RPMI8226 (cell line): ENCODE measurements around the gene SPDYE1.

Experiments
- DNase-seq: peaks from one replicate; pipeline ENCODE4 v3.0.0-alpha.2; 2015

Gene SPDYE1

DNA sequence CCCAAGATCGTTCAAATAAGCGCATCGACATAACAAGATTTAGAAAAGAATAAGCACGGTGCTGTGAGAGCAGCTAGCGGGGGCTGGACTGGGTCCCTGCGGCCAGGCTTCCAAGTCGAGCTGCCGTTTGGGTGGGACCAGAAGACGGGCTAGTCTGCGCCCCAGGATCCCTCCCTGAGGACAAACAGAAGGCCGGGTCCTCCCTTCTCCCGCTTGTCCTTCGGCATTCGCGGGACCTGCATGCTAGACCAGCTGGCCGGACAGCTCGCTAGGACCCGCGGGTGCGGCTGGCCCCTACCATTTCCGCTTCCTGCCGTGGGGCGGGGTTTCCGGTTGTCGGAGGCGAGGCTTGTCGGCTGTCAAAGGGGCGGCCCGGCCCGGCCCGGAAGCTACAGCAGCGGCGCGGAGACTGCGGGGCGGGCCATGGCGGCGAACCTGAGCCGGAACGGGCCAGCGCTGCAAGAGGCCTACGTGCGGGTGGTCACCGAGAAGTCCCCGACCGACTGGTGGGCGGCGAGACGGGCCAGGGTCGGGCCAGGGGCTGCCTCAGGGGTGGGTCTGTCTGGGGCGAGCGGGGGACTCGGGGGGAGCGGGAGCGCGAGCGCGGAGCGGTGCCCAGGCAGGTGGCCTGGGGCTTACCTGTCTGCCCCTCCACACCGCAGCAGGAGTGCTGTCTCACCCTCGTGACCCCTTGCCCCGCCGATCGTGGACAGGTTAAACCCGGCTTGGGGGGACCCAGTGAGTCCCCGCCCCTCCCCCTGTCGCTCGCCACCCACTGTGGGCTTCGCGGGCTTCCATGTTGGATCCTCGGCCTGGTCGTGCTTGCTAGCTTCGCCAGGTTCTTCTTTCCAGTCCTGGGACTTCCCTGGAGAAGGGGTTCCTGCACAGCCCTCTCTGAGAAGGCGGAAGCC lies 46.9 kb downstream of the SPDYE1 start, which contains the start of gene DBNL:
DBNL (plus strand) TSS at position 388 of the 911 bp plus-strand sequence; CDS start at position 424, 36 bp downstream.
- peak; percentile 95 for DNase-seq

DNA sequence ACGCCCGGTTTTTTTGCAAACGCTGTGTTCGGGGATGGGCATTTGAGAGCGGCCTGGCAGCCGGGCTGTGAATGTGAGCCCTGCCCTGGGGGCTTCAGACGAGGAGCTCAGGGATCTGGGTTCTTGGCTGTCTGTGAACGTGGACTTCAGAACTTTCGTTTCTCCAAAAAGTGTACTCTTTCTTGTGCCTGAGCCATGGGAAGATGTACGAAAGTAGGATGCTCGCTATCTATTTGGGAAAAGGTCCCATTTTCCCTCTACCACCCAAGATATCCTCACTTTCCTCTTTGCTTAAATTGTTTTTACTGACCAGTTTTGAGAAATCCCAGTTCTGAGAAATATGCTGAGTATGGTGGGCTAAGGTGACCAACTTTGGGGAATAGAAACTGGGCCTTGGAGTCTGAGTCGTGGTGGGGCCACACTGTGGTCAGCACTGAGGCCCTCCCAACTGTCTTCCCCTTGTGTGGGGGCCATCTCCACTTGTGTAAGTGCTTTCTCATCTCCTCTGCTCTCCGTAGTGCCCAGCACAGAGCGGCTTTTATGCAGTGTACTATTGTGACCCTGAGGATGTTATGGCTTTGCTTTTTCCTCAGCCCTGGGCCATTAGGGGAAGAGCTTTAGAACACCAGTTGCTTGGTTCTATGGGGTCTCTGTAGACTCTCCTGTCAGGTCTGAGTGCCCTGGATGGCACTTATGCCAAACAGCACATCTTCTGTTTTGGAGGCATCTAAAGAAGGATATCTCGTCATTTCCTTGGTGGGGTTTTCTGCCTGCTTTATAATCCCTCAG lies 47.7 kb downstream of the SPDYE1 start:
- peak; percentile 76 for DNase-seq

DNA sequence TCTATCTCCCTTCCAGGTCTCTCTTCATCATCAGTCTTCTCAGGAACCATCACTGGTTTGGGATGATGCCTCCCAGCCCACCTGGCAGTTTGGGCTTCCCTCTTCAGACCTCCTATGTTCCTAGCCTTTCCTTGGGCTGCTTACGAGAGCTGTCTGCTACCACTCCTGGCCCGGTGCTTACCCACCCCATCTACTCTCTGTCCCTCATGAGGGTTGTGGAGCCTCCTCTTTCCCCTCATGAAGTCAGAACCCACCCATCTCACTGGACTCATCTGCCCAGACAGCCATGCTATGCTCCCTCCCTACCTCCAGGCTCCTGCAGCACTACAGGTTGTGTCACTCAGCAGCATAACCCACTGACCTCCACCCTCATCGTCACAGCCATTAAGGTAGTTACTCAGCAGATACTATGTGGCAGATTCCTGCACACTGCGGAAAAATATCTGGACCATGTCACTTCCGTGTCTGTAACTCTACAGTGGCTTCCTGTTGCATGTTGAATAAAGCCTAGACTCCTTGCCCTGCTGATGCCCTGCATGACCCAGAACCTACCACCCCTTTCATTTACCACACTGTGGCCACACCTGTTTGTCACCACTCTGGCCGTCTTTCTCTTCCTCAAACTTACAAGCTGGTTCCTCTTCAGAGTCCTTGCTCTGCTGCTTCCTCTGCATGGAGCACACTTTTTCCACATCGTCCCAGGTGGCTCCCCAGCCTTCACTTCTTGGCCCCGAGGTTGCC lies 48.8 kb downstream of the SPDYE1 start:
- peak; percentile 91 for DNase-seq

DNA sequence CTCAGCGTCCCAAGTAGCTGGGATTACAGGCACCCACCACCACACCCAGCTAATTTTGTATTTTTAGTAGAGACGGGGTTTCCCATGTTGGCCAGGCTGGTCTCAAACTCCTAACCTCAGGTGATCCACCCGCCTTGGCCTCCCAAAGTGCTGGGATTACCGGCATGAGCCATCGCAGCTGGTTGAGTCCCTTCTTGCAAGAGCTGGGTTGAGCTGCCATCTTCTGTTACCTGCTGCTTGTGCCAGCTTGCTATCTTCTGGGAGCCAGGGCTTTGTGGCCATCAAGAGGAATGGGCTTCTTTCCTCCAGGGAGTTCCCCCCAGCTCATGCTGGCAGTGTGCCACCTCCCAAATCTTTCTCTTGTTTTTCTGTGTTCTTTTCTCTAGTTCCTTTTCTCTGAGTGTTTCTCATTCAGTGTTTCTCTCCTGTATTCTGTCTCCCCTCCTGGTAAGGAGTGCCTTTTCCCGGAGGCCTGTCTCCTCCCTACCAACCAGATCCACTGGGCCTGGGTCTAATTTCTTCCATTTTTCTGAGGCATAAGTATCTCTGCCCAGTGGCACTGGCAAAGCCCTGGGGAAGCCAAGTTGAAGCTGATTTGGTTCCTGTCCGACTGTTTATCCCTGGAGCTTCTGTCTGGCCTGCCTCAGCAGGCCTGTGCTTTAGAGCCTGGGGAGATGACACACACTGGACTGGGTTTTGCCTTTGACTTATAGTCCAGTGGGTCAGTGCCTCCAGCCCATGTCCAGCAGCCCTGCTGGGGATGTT lies 50.5 kb downstream of the SPDYE1 start:
- DNase-seq: no peak

DNA sequence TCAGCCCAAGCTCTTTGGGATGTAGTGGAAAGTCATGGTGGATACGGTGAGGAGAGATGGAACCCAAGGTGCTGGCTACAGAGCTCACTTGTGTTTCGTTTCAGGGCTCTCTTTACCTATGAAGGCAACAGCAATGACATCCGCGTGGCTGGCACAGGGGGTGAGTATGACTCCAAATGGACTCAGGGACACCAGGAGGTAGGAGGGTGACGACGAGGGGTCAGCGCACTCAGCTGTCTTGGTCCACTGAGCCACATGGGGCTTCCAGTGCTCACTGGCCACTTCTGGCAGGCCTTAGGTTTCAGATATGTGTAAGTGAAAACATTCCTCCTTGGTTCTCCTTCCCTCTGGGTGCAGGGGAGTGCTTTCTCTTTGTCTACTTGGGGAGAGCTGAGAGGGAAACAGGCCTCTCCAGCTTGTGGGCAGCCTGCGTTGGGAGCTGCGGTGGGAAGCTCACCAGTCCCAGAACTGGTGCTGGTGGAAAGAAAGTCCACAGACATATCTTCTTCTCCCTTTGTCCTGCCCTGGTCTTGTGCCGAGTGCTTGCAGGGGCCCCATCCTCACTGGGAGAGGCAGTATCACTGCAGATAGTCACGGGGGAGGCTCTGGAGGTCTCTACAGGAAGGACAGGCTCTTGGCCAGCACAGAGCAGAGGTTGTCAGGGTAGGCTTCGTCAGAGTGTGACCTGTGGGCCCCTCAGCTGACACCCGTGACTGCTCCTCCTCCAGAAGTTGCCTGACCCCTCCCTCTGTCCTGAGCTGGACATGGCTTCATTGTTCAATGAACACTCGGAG lies 52.6 kb downstream of the SPDYE1 start:
- DNase-seq: no peak

DNA sequence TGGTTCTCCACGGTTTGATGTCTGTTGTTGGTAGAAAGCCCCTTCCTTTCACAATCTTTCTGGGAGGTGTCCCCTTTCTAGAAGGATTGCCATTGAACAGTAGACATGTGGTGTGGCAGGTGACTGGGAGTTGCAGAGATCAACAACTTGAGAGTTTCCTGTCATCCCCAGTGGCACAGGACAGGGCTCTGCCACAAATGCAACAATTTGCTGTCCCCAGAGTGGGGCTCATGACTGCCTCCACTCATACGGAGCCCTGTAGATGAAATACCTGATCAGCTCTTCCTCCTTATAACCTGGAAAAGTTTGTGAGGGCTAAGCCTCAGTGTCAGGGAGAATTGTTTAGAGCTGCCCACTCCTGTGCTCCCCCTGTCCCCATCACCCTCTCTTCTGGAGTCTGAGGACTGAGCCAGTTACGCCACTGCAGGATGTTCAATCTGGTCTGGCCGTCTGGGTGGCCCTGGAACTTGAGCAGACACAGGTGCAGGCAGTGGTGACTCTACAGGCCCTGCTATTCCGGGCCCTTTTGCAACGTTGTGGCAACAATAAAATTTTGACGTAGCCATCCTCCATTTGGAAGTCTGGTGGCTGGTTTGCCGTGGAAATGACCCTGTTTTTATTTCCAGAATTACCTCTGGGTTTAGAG lies 53.3 kb downstream of the SPDYE1 start:
- DNase-seq: no peak

DNA sequence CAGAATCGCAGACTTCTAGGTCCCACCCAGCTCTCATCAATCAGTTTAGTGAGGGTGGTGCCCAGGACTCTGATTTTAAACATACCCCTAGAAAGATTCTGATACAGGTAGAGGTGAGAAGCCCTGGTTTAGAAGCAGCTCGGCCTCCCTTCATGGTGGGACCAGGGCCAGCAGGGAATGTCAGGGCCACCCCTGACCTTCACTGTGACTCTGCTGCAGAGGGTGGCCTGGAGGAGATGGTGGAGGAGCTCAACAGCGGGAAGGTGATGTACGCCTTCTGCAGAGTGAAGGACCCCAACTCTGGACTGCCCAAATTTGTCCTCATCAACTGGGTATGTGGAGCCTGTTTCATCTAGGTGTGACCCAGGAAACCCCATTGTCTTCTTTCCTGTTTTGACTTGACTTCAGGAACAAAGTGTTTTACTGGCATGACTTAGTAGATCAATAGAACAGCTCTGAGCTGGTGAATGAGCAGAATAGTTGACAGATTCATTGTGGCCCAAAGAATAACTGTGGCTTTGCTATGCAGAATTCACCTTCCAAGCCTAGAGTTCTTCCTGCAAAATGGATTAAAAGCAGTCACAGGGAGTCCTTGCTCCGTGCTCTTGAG lies 54.0 kb downstream of the SPDYE1 start:
- peak; percentile 1 for DNase-seq

DNA sequence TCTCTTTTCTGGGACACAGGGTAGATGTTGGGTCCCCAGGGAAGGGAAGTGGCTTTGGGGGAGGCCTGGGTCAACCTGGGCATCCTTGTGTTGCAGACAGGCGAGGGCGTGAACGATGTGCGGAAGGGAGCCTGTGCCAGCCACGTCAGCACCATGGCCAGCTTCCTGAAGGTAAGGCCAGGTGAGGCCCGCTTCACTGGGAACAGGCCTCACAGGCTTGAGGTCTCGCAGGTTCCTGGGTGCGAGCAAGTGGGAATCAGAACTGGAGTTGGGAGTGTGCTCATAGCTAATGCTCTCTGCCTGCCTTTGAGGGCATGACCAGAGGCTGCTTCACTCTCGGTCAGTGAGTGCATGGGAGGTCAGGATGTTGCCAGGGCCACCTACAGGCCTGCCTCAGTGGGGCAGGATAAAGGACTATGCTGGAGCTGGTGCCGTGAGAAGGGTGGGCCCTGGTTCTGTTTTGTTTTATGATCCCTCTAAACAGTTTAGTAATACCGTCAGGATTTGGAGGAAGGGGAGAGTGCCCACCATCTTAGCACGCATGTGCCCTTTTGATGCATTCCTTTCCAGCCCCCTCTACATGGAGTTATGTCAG lies 55.2 kb downstream of the SPDYE1 start:
- DNase-seq: no peak

DNA sequence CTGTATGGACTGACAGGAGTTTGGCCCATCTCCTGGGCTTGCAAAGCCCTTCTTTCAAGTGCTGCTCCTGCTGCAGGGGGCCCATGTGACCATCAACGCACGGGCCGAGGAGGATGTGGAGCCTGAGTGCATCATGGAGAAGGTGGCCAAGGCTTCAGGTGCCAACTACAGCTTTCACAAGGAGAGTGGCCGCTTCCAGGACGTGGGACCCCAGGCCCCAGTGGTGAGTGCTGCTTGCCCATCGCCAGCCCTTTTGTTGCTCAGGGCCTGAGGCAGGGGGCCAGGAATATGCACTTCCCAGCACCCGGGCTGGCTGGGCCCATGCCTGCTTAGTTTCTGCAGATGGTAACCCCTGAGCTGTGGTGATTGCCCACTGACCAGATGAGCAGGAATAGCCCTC lies 59.0 kb downstream of the SPDYE1 start:
- no peak for DNase-seq

DNA sequence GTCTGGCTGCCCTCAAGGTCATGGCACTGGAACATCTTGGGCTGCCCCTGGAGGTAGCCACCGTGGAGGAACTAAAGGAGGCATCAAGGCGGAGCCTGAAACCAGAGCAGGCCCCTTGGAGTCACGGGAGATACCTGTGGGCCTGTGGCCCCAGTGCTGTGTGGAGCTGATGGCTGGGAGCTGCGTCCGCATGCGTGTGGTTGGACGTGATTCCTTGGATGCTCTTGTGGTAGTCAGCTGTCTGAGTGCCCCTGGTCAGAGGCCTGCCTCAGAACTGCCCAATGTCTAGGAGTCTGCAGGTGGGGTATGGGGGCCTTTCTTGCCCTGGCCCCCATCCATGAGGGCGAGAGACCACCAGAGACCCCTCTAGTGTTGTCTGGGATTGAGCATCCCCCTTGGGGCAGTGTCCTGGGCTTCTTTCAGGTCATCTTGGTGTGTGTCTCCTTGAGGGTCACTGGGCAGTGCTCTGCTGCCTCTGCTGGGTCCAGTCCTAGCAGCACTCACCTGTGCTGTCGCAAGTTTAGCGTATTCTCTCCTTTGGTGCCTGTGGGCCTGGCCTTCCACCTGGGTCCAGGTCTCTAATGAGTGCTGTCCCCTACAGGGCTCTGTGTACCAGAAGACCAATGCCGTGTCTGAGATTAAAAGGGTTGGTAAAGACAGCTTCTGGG lies 59.6 kb downstream of the SPDYE1 start:
- no peak for DNase-seq

DNA sequence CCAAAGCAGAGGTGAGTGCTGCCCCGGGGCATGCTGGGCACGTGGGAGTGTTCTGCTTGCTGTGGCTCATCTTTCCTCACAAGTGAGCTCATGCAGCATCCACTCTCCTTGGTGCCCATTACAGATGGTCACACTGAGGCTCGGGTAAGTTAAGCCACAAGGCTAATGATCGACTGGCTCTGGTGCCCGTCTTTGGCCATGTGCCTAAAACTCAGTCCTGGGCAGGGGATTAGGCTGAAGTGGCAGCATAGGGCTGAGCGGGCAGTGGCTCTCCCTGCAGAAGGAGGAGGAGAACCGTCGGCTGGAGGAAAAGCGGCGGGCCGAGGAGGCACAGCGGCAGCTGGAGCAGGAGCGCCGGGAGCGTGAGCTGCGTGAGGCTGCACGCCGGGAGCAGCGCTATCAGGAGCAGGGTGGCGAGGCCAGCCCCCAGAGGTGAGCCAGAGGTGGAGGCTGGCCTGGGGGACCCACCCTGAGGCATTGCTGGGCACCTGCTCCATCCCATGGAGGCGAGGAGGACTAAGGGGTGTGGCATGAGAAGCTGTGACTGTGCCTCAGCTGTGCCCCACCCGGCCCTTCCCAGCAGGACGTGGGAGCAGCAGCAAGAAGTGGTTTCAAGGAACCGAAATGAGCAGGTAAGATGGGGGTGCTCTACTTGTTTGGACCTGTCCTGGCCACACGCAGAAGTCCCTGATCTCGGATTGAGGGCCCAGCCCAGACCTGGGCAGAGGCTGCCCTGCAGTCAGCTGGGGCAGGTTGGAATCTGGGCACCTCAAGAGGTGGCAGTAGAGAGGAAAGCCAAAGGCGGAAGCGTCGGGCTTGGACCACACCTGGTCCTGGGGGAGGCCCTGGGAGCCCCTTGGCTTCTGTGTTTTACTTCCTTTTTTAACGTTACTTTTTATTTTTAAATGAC lies 60.4 kb downstream of the SPDYE1 start:
- DNase-seq: no peak

DNA sequence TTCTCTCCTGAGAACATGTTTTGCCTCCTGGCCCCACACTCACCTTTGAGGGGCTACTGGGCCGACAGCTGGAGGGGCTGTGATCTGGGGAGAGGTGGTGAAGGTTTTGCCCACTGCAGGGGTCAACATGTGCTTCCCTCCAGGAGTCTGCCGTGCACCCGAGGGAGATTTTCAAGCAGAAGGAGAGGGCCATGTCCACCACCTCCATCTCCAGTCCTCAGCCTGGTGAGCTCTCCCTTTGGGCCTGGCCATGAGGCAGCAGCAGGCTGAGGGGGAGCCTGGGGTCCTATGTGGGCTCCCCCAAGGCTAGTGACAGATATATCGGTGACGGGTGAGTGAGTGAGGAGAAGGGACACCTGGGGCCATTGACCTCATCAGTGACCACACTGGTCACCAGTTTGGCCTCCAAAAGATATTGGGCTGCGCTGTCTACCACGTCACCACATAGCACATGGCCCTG lies 61.1 kb downstream of the SPDYE1 start:
- DNase-seq: no peak

DNA sequence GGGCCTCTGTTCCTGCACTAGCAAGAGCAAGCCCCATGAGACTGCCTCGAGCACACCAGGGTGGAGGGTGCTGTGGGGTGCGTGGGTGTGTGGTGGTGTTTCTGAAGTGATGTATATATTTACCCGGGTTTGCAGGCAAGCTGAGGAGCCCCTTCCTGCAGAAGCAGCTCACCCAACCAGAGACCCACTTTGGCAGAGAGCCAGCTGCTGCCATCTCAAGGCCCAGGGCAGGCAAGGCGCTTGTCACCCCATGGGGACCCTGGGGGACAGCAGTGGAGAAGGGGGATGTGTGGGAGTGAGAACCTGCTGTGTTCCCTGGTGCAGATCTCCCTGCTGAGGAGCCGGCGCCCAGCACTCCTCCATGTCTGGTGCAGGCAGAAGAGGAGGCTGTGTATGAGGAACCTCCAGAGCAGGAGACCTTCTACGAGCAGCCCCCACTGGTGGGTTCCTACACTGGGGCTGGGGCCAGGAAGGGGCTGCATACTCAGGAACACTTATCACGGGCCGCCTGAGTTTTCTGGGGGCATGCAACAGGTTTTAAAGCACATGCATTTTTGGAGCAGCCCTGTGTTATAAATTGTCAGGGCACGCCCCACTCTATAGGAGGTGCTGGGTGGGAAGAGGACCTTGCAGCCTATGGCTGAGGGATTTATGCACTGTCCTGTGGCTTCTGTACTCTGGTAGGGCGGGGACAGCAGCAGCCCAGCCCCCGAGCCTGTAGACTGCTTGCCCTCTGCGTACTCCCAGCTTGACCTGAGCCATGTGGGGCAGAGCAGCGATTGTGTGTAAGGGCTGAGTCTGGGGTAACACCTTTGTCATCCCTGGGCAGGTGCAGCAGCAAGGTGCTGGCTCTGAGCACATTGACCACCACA lies 61.8 kb downstream of the SPDYE1 start:
- no peak for DNase-seq
